Endothelial cell of umbilical vein (primary cell): Measurements from ENCODE around the gene CFAP61. TPM values are rescaled to one million over a fixed set of nuclear protein-coding genes. Genes with fewer than 3 reads are reported as not detected.

Source experiments
- BruUV-seq: library from RNA; stranded (reverse); fragments of 400-500 nt; replicated peaks from 2 replicates; lab custom pipeline; 2021; lab: Mats Ljungman, UMichigan
- CTCF ChIA-PET: fragments of 300-600, 350-600 bp; sonication (Branson Sonifier 250); formaldehyde crosslinking; loops from one replicate; lab custom pipeline; 2021; ENCODE audit warnings: antibody characterized with exemption, inconsistent platforms; lab: Charles Lee
- POLR2A ChIA-PET: fragments of 300-600, 350-600 bp; sonication (Branson Sonifier 250); formaldehyde crosslinking; loops from one replicate; lab custom pipeline; 2021; ENCODE audit warnings: antibody characterized with exemption, inconsistent platforms; lab: Charles Lee
- DNase-seq: peaks from one replicate; pipeline ENCODE4 v3.0.0-alpha.2; 2011; ENCODE audit warnings: low read depth, low spot score
- FAIRE-seq: peaks from 2 replicates; lab custom pipeline; 2011; peaks lifted over from hg19 to GRCh38; lab: Jason Lieb, UNC
- H2AFZ ChIP-seq: 2 replicates; pipeline ENCODE4 v1.6.0; 2012; ENCODE audit warnings: low read depth, low read length, control low read depth, inconsistent platforms
- H3K27ac ChIP-seq: 2 replicates; pipeline ENCODE4 v1.5.1; 2011; ENCODE audit warnings: low read depth, mild to moderate bottlenecking, control low read depth, low read length, moderate library complexity; ENCODE audit not compliant: insufficient read depth
- H3K27me3 ChIP-seq, 2 experiments: 2 replicates each; pipeline versions ENCODE4 v1.6.0 to v1.6.1; 2011; ENCODE audit warnings: low read length in 2 of 2, mixed read lengths in 1 of 2; ENCODE audit not compliant: control insufficient read depth in 2 of 2, insufficient read depth in 2 of 2
- H3K36me3 ChIP-seq, 2 experiments: 2 replicates in 1 of 2; 3 replicates in 1 of 2; pipeline ENCODE4 v1.5.1; 2011; ENCODE audit warnings: low read length in 2 of 2, mild to moderate bottlenecking in 1 of 2, moderate library complexity in 1 of 2; ENCODE audit not compliant: control insufficient read depth in 2 of 2, insufficient read depth in 2 of 2; ENCODE audit errors: extremely low read depth in 1 of 2
- H3K4me1 ChIP-seq: 3 replicates; pipeline ENCODE4 v1.5.1; 2011; ENCODE audit warnings: mild to moderate bottlenecking, low read length; ENCODE audit not compliant: control insufficient read depth, insufficient read depth; ENCODE audit errors: extremely low read depth
- H3K4me2 ChIP-seq: 2 replicates; pipeline ENCODE4 v1.6.1; 2011; ENCODE audit warnings: low read length, control low read depth, mixed read lengths; ENCODE audit not compliant: insufficient read depth
- H3K4me3 ChIP-seq, 3 experiments: fragments of 200-600 bp in 1 of 3; sonication (generic), shearing (Covaris generic) in 1 of 3; replicated peaks in 1 of 3; 2 replicates each; pipeline ENCODE4 v1.5.1; 2011 to 2016; ENCODE audit warnings: control low read depth in 3 of 3, low read length in 3 of 3, mild to moderate bottlenecking in 2 of 3, inconsistent platforms in 1 of 3, low read depth in 1 of 3, moderate library complexity in 1 of 3; ENCODE audit not compliant: insufficient read depth in 1 of 3
- H3K79me2 ChIP-seq: 2 replicates; pipeline ENCODE4 v1.6.0; 2012; ENCODE audit warnings: low read length, inconsistent platforms; ENCODE audit not compliant: control insufficient read depth, insufficient read depth
- H3K9ac ChIP-seq: replicated peaks from 2 replicates; pipeline ENCODE3; 2011; ENCODE audit warnings: low read length, control low read depth; ENCODE audit not compliant: insufficient read depth; ENCODE audit errors: extremely low read depth
- H3K9me1 ChIP-seq: replicated peaks from 3 replicates; pipeline ENCODE4 v1.6.0; 2011; ENCODE audit warnings: mild to moderate bottlenecking, low read length; ENCODE audit not compliant: control insufficient read depth, insufficient read depth; ENCODE audit errors: extremely low read depth
- H3K9me3 ChIP-seq: replicated peaks from 2 replicates; pipeline ENCODE4 v1.5.1; 2012; ENCODE audit warnings: low read length, inconsistent platforms; ENCODE audit not compliant: control insufficient read depth, insufficient read depth
- H4K20me1 ChIP-seq: replicated peaks from 2 replicates; pipeline ENCODE3; 2011; ENCODE audit warnings: mild to moderate bottlenecking, low read length; ENCODE audit not compliant: control insufficient read depth, insufficient read depth; ENCODE audit errors: extremely low read depth
- FOS ChIP-seq: IDR thresholded peaks from 2 replicates; pipeline ENCODE4 v1.6.1; 2011; ENCODE audit warnings: mild to moderate bottlenecking, low read length, moderate library complexity, borderline replicate concordance; ENCODE audit not compliant: insufficient read depth
- MYC ChIP-seq: IDR thresholded peaks from one replicate; pipeline ENCODE4 v1.6.1; 2011; ENCODE audit warnings: mild to moderate bottlenecking, low read depth, low read length
- POLR2A ChIP-seq: IDR thresholded peaks from 2 replicates; pipeline ENCODE4 v1.6.1; 2012; ENCODE audit warnings: low read depth, mild to moderate bottlenecking, control low read depth, low read length
- POLR2AphosphoS5 ChIP-seq: IDR thresholded peaks from 2 replicates; pipeline ENCODE4 v1.6.1; 2012; ENCODE audit warnings: low read depth, mild to moderate bottlenecking, control low read depth, low read length, moderate library complexity; ENCODE audit not compliant: insufficient read depth
- dilution Hi-C: fragments of 300-500 bp; cut with MboI; formaldehyde crosslinking; loops from one replicate; pipeline ENCODE4 v1.15.0; 2019; ENCODE audit warnings: low sequenced_read_pairs; ENCODE audit not compliant: extremely low pct_ligation_motif_present
- intact Hi-C: fragments of 100-400 bp; cut with micrococcal nuclease; formaldehyde crosslinking; loops from one replicate; pipeline ENCODE4 v1.10.0; 2022
- polyA plus RNA-seq, 4 experiments: library from polyadenylated mRNA; depleted of rRNA in 3 of 4; stranded (reverse) in 3 of 4; unstranded in 1 of 4; fragments of >200 nt; gene quantifications; 2 replicates each; pipeline versions ENCODE4 v1.2.1 to v1.2.3, GENCODE V29; 2011 to 2012; ENCODE audit warnings: missing spikeins in 1 of 4
- total RNA-seq: library from RNA; stranded (reverse); gene quantifications from 2 replicates; pipeline ENCODE4 v1.2.3, GENCODE V29; 2021

CFAP61 gene
- total and polyA plus RNA-seq, 2 donors (not counting 3 experiments of a cell fraction or from before 2014, with no cell fraction given), result not detected

GRCh38 chr20:20192366-20192765 is 140.0 kb downstream of the CFAP61 start:
- Histone ChIP-seq H3K27me3 (no peaks in the 10 kb centered on the region), H3K4me2 (no peak overlapping the region), H3K36me3 (no peaks in the 10 kb centered on the region), H3K4me3 (no peak overlapping the region), H4K20me1 (no peaks in the 10 kb centered on the region), H3K27ac (no peak overlapping the region), H3K9ac (no peak overlapping the region), H2AFZ (no peak overlapping the region), H3K79me2 (no peaks in the 10 kb centered on the region), H3K9me3 (no peaks in the 10 kb centered on the region), H3K4me1 (no peaks in the 10 kb centered on the region), H3K9me1 (no peaks in the 10 kb centered on the region)
- BruUV-seq, result no TSS peak
- intact Hi-C loops (no loop called here), dilution Hi-C loops (no loop called here)
- POLR2A ChIA-PET, result no interaction called here
- CTCF ChIA-PET, result no interaction called here
- FAIRE-seq (no peak), DNase-seq (no peak)
- TF ChIP-seq POLR2AphosphoS5 (no peak), POLR2A (no peak)

GRCh38 chr20:20195021-20195705 is 142.8 kb downstream of the CFAP61 start:
- no peaks in the 10 kb centered on the region for H3K9me1 ChIP-seq
- no TSS peak for BruUV-seq
- no peak overlapping the region for H3K4me2 ChIP-seq
- H2AFZ ChIP-seq, result no peak overlapping the region
- H3K9ac ChIP-seq, result no peak overlapping the region
- TF ChIP-seq MYC, result no peak
- no peak for TF ChIP-seq FOS
- H3K79me2 ChIP-seq, result no peaks in the 10 kb centered on the region
- H4K20me1 ChIP-seq, result no peaks in the 10 kb centered on the region
- POLR2A ChIA-PET, result no interaction called here
- FAIRE-seq (no peak), DNase-seq (no peak)
- H3K27ac ChIP-seq, result no peak overlapping the region
- no peaks in the 10 kb centered on the region for H3K9me3 ChIP-seq
- dilution Hi-C loops, result no loop called here
- H3K36me3 ChIP-seq, result no peaks in the 10 kb centered on the region
- intact Hi-C loops, result no loop called here
- CTCF ChIA-PET, result no interaction called here
- no peaks in the 10 kb centered on the region for H3K4me1 ChIP-seq
- peaks cover 0 to 2% of the 10 kb centered on the region in 2 experiments for H3K27me3 ChIP-seq
- H3K4me3 ChIP-seq, result no peak overlapping the region
